Keratinocyte (primary cell): ENCODE data around the gene PIGL.

Source experiments
- CTCF ChIP-seq, 3 experiments: IDR thresholded peaks in 1 of 3; conservative IDR thresholded peaks in 1 of 3; optimal IDR thresholded peaks in 1 of 3; 2 replicates in 2 of 3; 3 replicates in 1 of 3; pipeline versions ENCODE3 to v1.5.1; 2011; ENCODE audit warnings: low read length in 3 of 3, mild to moderate bottlenecking in 3 of 3, moderate library complexity in 2 of 3, control low read depth in 1 of 3, inconsistent platforms in 1 of 3; ENCODE audit not compliant: insufficient read depth in 2 of 3; ENCODE audit errors: extremely low read depth in 1 of 3
- EZH2 ChIP-seq: IDR thresholded peaks from one replicate; pipeline ENCODE4 v1.6.1; 2012; ENCODE audit warnings: inconsistent platforms, mild to moderate bottlenecking, low read length, moderate library complexity

- TF ChIP-seq CTCF (optimal IDR thresholded peaks at IDR 0.05 in 1 of 3, IDR thresholded peaks at IDR 0.05 in 1 of 3, conservative IDR thresholded peaks at IDR 0.05 in 1 of 3; ENCODE audit: extremely low read depth in 1 of 3, insufficient read depth in 2 of 3, low read length in 3 of 3) (peak in 1 of 3 experiments; percentile 13), EZH2 (no peak)
Measured at GRCh38 chr17:16217002-16217635, at the start of gene PIGL.
